Small intestine (tissue), 7 donors: Measurements from ENCODE around the gene TNS1. TPM values are rescaled to one million over a fixed set of nuclear protein-coding genes. Genes with fewer than 3 reads are reported as not detected.

ENCODE experiments used
- DNase-seq, 2 donors: peaks; one replicate each; pipeline versions ENCODE4 v3.0.0 to v3.0.0-alpha.2; 2013
- FAIRE-seq: peaks from 2 replicates; lab custom pipeline; 2012; peaks lifted over from hg19 to GRCh38; lab: Jason Lieb, UNC
- H3K27ac ChIP-seq, 3 donors: one replicate each; pipeline ENCODE4 v1.5.1; 2013; ENCODE audit warnings: low read length in 2 of 3, mild to moderate bottlenecking in 2 of 3, control low read depth in 1 of 3, inconsistent platforms in 1 of 3, low read depth in 1 of 3, moderate library complexity in 1 of 3
- H3K27me3 ChIP-seq, 3 donors: one replicate each; pipeline ENCODE4 v1.6.1; 2013; ENCODE audit warnings: low read length in 3 of 3, inconsistent platforms in 1 of 3; ENCODE audit not compliant: control insufficient read depth in 3 of 3, insufficient read depth in 3 of 3
- H3K36me3 ChIP-seq, 3 donors: one replicate each; pipeline ENCODE4 v1.6.1; 2013; ENCODE audit warnings: low read length in 3 of 3, inconsistent platforms in 1 of 3, low read depth in 1 of 3, mild to moderate bottlenecking in 1 of 3, moderate library complexity in 1 of 3; ENCODE audit not compliant: control insufficient read depth in 3 of 3, insufficient read depth in 2 of 3
- H3K4me1 ChIP-seq, 3 donors: one replicate each; pipeline ENCODE4 v1.6.1; 2013; ENCODE audit warnings: low read length in 2 of 3, inconsistent platforms in 1 of 3, low read depth in 1 of 3, mild to moderate bottlenecking in 1 of 3, moderate library complexity in 1 of 3; ENCODE audit not compliant: control insufficient read depth in 3 of 3, insufficient read depth in 2 of 3
- H3K4me3 ChIP-seq, 3 donors: one replicate each; pipeline ENCODE4 v1.5.1; 2013; ENCODE audit warnings: low read length in 3 of 3, control low read depth in 1 of 3, inconsistent platforms in 1 of 3, low read depth in 1 of 3, mild to moderate bottlenecking in 1 of 3, moderate library complexity in 1 of 3
- H3K9me3 ChIP-seq, 2 donors: one replicate each; pipeline ENCODE4 v1.6.1; 2013; ENCODE audit warnings: low read depth in 1 of 2, low read length in 1 of 2; ENCODE audit not compliant: control insufficient read depth in 2 of 2, insufficient read depth in 1 of 2
- WGBS, 3 donors: extraction: QIAGEN DNeasy Blood & Tissue Kit; methylation state at CpG; one replicate each; pipeline ENCODE4 v1.1.7; 2013; 5-methylcytosine and 5-hydroxymethylcytosine counted together
- polyA plus RNA-seq, 4 donors: library from polyadenylated mRNA; stranded (reverse) in 3 of 4; unstranded in 1 of 4; fragments of 200-250 nt in 3 of 4; fragments of 120-200 nt in 1 of 4; gene quantifications; one replicate each; pipeline versions ENCODE4 v1.2.1 to v1.2.3, GENCODE V29; 2013
- donor health status: healthy with polysubstance abuse.
- donor health status: control.
- donor health status: control.
- donor health status: Bipolar disorder and iron deficiency.
- donor health status: healthy.

Gene TNS1
- polyA plus RNA-seq, 4 donors: 1.3 to 52.1 (median 9.8) TPM

- H3K9me3 ChIP-seq: peaks cover 0 to 3% of the 10 kb centered on the region in 2 donors
- DNase-seq (no peak), FAIRE-seq (no peak)
- no peak overlapping the region for H3K4me3 ChIP-seq
- peak overlapping the region in 1 of 3 donors; percentile 96 for H3K27ac ChIP-seq
- H3K27me3 ChIP-seq: no peaks in the 10 kb centered on the region
- H3K4me1 ChIP-seq: peaks cover 0 to 24% (median 8%) of the 10 kb centered on the region in 3 donors
- peaks cover 0 to 16% (median 0%) of the 10 kb centered on the region in 3 donors for H3K36me3 ChIP-seq
- 59 to 66% (median 63%) methylated on average over 9 of the region's 9 CpGs for WGBS, 3 donors
Measured at GRCh38 chr2:217905896-217906295, 96.9 kb downstream of the TNS1 start.

DNA sequence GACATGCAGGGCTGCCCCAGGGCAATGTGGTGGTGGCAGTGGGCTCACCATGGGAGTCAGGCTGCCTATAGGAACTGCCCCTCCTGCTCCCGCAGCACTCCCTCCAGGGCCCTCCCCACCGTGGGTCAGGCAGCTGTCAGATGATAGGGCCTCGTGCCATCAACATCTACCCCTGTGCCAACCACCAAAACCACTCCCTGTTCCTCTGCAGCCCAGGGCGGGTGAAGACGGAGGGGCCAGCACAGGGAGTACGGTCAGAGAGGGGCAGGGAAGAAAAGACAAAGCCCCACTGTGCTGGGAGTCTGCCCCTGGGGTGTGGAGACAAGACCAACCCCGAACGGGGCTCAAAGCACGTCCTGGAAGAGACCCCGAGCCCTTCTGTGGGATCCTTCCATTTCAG, 97.4 kb downstream of the TNS1 start:
- Histone ChIP-seq H3K9me3 (peaks cover 0 to 3% of the 10 kb centered on the region in 2 donors), H3K27ac (peak overlapping the region in 1 of 3 donors; percentile 96), H3K36me3 (peaks cover 0 to 21% (median 0%) of the 10 kb centered on the region in 3 donors), H3K27me3 (no peaks in the 10 kb centered on the region), H3K4me3 (no peak overlapping the region), H3K4me1 (peaks cover 0 to 24% (median 10%) of the 10 kb centered on the region in 3 donors)
- no peak for DNase-seq
- WGBS, 3 donors: 45 to 63% (median 47%) methylated on average over 8 to 10 of the region's 10 CpGs
- no peak for FAIRE-seq

GRCh38 chr2:217904614-217904965, 98.2 kb downstream of the TNS1 start:
- Histone ChIP-seq H3K4me3 (no peak overlapping the region), H3K27ac (peak overlapping the region in 2 of 3 donors; percentile 30 to 96), H3K9me3 (peaks cover 0 to 3% of the 10 kb centered on the region in 2 donors), H3K4me1 (peaks cover 0 to 24% (median 10%) of the 10 kb centered on the region in 3 donors), H3K27me3 (no peaks in the 10 kb centered on the region), H3K36me3 (peaks cover 0 to 21% (median 0%) of the 10 kb centered on the region in 3 donors)
- 59 to 72% (median 64%) methylated on average over 5 of the region's 5 CpGs for WGBS, 3 donors
- no peak for DNase-seq
- FAIRE-seq: no peak

DNA sequence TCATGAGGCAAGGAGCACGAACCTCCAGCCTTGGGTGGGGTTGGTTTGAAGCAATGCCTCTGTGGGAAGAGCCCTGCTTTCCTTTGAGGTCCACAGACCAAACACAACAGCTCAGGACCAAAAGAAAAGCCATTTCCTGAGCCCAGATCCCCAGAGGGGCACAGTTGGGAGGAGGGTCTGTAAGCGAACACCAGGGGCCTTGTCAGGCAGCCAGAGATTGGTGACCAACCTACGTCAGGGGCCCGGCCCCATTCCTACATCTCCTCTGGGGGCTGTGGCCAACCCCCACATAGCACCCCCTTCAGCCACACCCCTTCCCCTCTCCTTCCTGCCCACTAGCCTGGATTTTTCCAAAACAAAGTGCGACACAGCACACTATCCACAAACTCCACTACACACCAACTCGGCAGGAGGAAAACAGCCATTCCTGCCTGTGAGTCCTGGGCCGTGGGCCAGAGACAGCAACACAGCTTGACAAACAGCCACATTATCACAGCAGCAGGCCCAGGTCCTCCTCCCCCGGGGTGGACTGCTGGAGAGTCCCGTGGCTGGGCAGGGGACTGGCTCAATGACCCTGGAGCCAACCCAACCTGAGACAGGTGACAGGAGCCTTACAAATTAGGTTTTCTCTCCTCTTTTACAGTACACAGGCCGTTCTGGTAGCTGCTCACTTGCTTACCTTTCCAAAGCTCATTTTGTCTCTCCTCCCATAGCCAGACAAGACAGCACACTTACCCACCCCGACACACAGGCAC, 98.8 kb downstream of the TNS1 start:
- H3K4me1 ChIP-seq: peaks cover 0 to 24% (median 12%) of the 10 kb centered on the region in 3 donors
- H3K36me3 ChIP-seq: peaks cover 0 to 24% (median 0%) of the 10 kb centered on the region in 3 donors
- no peaks in the 10 kb centered on the region for H3K27me3 ChIP-seq
- 38 to 43% (median 39%) methylated on average over 11 of the region's 11 CpGs for WGBS, 3 donors
- FAIRE-seq (no peak), DNase-seq (peak in 1 of 2 donors; percentile 36)
- H3K27ac ChIP-seq: peak overlapping the region; percentile 4 to 96 (median 30)
- H3K9me3 ChIP-seq: peaks cover 0 to 3% of the 10 kb centered on the region in 2 donors
- H3K4me3 ChIP-seq: no peak overlapping the region

- Histone ChIP-seq H3K4me1 (peaks cover 0 to 24% (median 14%) of the 10 kb centered on the region in 3 donors), H3K9me3 (peaks cover 0 to 3% of the 10 kb centered on the region in 2 donors), H3K27me3 (no peaks in the 10 kb centered on the region), H3K4me3 (no peak overlapping the region), H3K27ac (peak overlapping the region; percentile 4 to 96 (median 30)), H3K36me3 (peaks cover 0 to 31% (median 0%) of the 10 kb centered on the region in 3 donors)
- no peak for DNase-seq
- WGBS, 3 donors: 70 to 80% (median 72%) methylated on average over 8 of the region's 8 CpGs
- FAIRE-seq: no peak
Measured at GRCh38 chr2:217903142-217903858, 99.5 kb downstream of the TNS1 start.

GRCh38 chr2:217902379-217903141, 100.2 kb downstream of the TNS1 start:
- peak; percentile 22 to 62 for DNase-seq
- Histone ChIP-seq H3K4me1 (peaks cover 0 to 24% (median 14%) of the 10 kb centered on the region in 3 donors), H3K9me3 (peaks cover 0 to 3% of the 10 kb centered on the region in 2 donors), H3K36me3 (peaks cover 0 to 37% (median 0%) of the 10 kb centered on the region in 3 donors), H3K4me3 (no peak overlapping the region), H3K27me3 (no peaks in the 10 kb centered on the region), H3K27ac (peak overlapping the region; percentile 2 to 96 (median 58))
- 23 to 32% (median 23%) methylated on average over 18 to 19 of the region's 19 CpGs for WGBS, 3 donors
- no peak for FAIRE-seq

DNA sequence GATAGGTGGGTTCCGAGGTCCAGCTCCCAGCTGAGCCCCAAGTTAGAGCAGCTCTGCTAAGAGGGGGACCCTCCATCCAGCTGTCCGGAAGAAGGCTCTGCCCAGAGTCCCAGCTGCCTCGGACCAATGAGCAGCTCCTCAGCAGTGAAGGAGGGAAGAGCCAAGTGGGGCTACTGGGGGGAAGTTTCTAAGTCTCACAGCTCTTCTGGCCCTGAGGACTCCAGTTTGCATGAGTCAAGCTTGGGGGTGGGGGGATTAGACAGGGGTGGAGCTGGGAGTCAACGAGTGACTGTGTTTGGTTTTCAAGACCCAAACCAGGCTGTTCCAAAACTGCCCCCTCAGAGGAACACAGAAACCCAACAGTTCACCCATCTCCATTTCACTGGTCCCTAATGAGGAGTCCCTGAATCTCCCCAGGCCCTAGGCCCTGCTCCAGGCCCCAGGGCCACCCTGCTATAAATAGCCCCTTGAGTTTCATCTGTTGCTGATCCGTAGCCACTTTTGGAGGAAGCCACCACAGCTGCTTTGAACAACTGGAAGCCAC, 100.9 kb downstream of the TNS1 start:
- Histone ChIP-seq H3K4me1 (peaks cover 0 to 24% (median 14%) of the 10 kb centered on the region in 3 donors), H3K27ac (peak overlapping the region in 2 of 3 donors; percentile 58 to 96), H3K36me3 (peaks cover 0 to 42% (median 0%) of the 10 kb centered on the region in 3 donors), H3K9me3 (peaks cover 0 to 3% of the 10 kb centered on the region in 2 donors), H3K27me3 (no peaks in the 10 kb centered on the region), H3K4me3 (no peak overlapping the region)
- FAIRE-seq: no peak
- 41 to 69% (median 67%) methylated on average over 5 of the region's 5 CpGs for WGBS, 3 donors
- no peak for DNase-seq
